Neural progenitor cell (in vitro differentiated cells): ENCODE measurements around the gene TMEM242. TPM values are rescaled to one million over a fixed set of nuclear protein-coding genes. Genes with fewer than 3 reads are reported as not detected.

ENCODE experiments used
- DNase-seq: peaks from one replicate; pipeline ENCODE4 v3.0.0-alpha.2; 2016; ENCODE audit warnings: low spot score
- H2AFZ ChIP-seq: fragments of 200-600 bp; sonication (generic); replicated peaks from 2 replicates; pipeline ENCODE4 v1.6.1; 2016; ENCODE audit warnings: antibody characterized with exemption
- H3F3A ChIP-seq: fragments of 200-600 bp; sonication (generic); 2 replicates; pipeline ENCODE4 v1.6.1; 2016; ENCODE audit warnings: antibody characterized with exemption, low read depth
- H3K27ac ChIP-seq: fragments of 200-600 bp; sonication (generic); 2 replicates; pipeline ENCODE4 v1.5.1; 2016; ENCODE audit warnings: mild to moderate bottlenecking
- H3K27me3 ChIP-seq: fragments of 200-600 bp; sonication (generic); 2 replicates; pipeline ENCODE4 v1.6.1; 2016; ENCODE audit warnings: mild to moderate bottlenecking, moderate library complexity
- H3K36me3 ChIP-seq: fragments of 200-600 bp; sonication (generic); 2 replicates; pipeline ENCODE4 v1.5.1; 2016
- H3K4me1 ChIP-seq: fragments of 200-600 bp; sonication (generic); 2 replicates; pipeline ENCODE4 v1.6.1; 2016; ENCODE audit warnings: mixed run types
- H3K4me2 ChIP-seq: fragments of 200-600 bp; sonication (generic); 2 replicates; pipeline ENCODE4 v1.6.1; 2016
- H3K4me3 ChIP-seq: fragments of 200-600 bp; sonication (generic); 2 replicates; pipeline ENCODE4 v1.5.1; 2016
- H3K79me2 ChIP-seq: fragments of 200-600 bp; sonication (generic); 2 replicates; pipeline ENCODE4 v1.6.1; 2016; ENCODE audit warnings: low read depth
- H3K9ac ChIP-seq: fragments of 200-600 bp; sonication (generic); 2 replicates; pipeline ENCODE4 v1.6.1; 2016
- H3K9me3 ChIP-seq: fragments of 200-600 bp; sonication (generic); 2 replicates; pipeline ENCODE4 v1.5.1; 2016; ENCODE audit warnings: low read depth
- H4K20me1 ChIP-seq: fragments of 200-600 bp; sonication (generic); 2 replicates; pipeline ENCODE4 v1.6.1; 2016; ENCODE audit warnings: low read depth
- H3K27ac Mint-ChIP-seq: 3 replicates; pipeline ENCODE4 v1.8.0; 2021; ENCODE audit warnings: mixed read lengths
- H3K27me3 Mint-ChIP-seq: 2 replicates; pipeline ENCODE4 v1.8.0; 2022; ENCODE audit warnings: low read depth, mild to moderate bottlenecking, inconsistent platforms, moderate library complexity, mixed read lengths; ENCODE audit not compliant: insufficient read depth
- H3K36me3 Mint-ChIP-seq: 3 replicates; pipeline ENCODE4 v1.8.0; 2021; ENCODE audit warnings: mixed read lengths
- H3K4me1 Mint-ChIP-seq: 3 replicates; pipeline ENCODE4 v1.8.0; 2021; ENCODE audit warnings: mixed read lengths
- H3K4me3 Mint-ChIP-seq: 3 replicates; pipeline ENCODE4 v1.8.0; 2021; ENCODE audit warnings: mild to moderate bottlenecking, moderate library complexity, mixed read lengths
- H3K9me3 Mint-ChIP-seq: 3 replicates; pipeline ENCODE4 v1.8.0; 2020; ENCODE audit warnings: mixed read lengths
- EZH2 ChIP-seq: fragments of 200-600 bp; sonication (generic); IDR thresholded peaks from 2 replicates; pipeline ENCODE4 v1.6.1; 2017; ENCODE audit warnings: antibody characterized with exemption, mild to moderate bottlenecking, moderate library complexity
- EZH2phosphoT487 ChIP-seq: fragments of 200-600 bp; sonication (generic); IDR thresholded peaks from 2 replicates; pipeline ENCODE4 v1.6.1; 2017; ENCODE audit warnings: antibody characterized with exemption
- total RNA-seq: library from RNA; depleted of rRNA; stranded (reverse); fragments of >200 nt; gene quantifications from 2 replicates; pipeline ENCODE4 v1.2.3, GENCODE V29; 2015; ENCODE audit warnings: low replicate concordance
- TF ChIP-seq, protein P1 (sequence below): fragments of 200-600 bp; sonication (generic); IDR thresholded peaks from 2 replicates; pipeline ENCODE4 v1.5.1; 2017; ENCODE audit warnings: antibody characterized with exemption, mild to moderate bottlenecking

The TMEM242 gene
- total RNA-seq, 1 donor from 2014 or later = 9.9 TPM

GRCh38 chr6:157300006-157300405, 23.3 kb downstream of the TMEM242 start:
- no peak for TF ChIP-seq EZH2
- TF ChIP-seq EZH2phosphoT487 = no peak
- Histone ChIP-seq H3K27me3 (no peaks in the 10 kb centered on the region), H3K9ac (no peak overlapping the region), H3K79me2 (no peaks in the 10 kb centered on the region), H3K4me2 (no peak overlapping the region), H3K9me3 (no peaks in the 10 kb centered on the region), H3K4me1 (no peaks in the 10 kb centered on the region), H4K20me1 (peaks cover 11% of the 10 kb centered on the region), H3K27ac (no peak overlapping the region), H2AFZ (no peak overlapping the region), H3F3A (no peaks in the 10 kb centered on the region), H3K4me3 (no peak overlapping the region), H3K36me3 (no peaks in the 10 kb centered on the region)
- H3K36me3 Mint-ChIP-seq = peaks cover 2% of the 10 kb centered on the region
- H3K9me3 Mint-ChIP-seq = no peaks in the 10 kb centered on the region
- H3K27ac Mint-ChIP-seq = no peak overlapping the region
- no peak for DNase-seq
- H3K4me1 Mint-ChIP-seq = no peaks in the 10 kb centered on the region
- no peak overlapping the region for H3K4me3 Mint-ChIP-seq
- no peaks in the 10 kb centered on the region for H3K27me3 Mint-ChIP-seq

DNA sequence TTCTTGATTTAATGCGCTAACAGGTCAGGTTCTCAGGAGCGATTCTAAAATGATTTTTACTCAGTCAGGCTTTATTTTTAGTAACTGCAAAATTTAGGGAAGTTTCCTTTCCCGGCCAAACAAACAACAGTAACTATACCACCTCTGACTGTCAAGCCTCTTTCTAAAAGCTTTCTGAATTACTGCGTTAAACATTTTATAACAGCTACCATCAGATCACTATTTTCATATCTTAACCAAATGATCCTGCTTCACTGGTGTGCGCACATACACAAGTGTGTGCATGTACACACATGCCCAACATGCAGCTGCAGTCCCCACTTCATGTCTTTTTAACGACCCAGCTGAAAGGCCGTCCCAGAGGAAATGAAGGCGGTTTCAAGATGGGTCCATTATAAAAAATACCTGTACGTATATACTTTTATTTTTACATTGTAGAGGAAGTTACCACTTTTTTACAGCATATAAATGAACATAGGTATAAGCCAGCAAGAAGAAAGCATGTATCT, 25.0 kb downstream of the TMEM242 start:
- peaks cover 2% of the 10 kb centered on the region for H3K36me3 Mint-ChIP-seq
- Histone ChIP-seq H3K36me3 (no peaks in the 10 kb centered on the region), H3K27ac (no peak overlapping the region), H3K9ac (no peak overlapping the region), H3K79me2 (peaks cover 3% of the 10 kb centered on the region), H3F3A (no peaks in the 10 kb centered on the region), H3K4me3 (no peak overlapping the region), H3K27me3 (no peaks in the 10 kb centered on the region), H4K20me1 (peaks cover under 1% of the 10 kb centered on the region), H3K9me3 (no peaks in the 10 kb centered on the region), H2AFZ (no peak overlapping the region), H3K4me2 (no peak overlapping the region), H3K4me1 (no peaks in the 10 kb centered on the region)
- no peak for TF ChIP-seq EZH2
- TF ChIP-seq, protein P1, sequence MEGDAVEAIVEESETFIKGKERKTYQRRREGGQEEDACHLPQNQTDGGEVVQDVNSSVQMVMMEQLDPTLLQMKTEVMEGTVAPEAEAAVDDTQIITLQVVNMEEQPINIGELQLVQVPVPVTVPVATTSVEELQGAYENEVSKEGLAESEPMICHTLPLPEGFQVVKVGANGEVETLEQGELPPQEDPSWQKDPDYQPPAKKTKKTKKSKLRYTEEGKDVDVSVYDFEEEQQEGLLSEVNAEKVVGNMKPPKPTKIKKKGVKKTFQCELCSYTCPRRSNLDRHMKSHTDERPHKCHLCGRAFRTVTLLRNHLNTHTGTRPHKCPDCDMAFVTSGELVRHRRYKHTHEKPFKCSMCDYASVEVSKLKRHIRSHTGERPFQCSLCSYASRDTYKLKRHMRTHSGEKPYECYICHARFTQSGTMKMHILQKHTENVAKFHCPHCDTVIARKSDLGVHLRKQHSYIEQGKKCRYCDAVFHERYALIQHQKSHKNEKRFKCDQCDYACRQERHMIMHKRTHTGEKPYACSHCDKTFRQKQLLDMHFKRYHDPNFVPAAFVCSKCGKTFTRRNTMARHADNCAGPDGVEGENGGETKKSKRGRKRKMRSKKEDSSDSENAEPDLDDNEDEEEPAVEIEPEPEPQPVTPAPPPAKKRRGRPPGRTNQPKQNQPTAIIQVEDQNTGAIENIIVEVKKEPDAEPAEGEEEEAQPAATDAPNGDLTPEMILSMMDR = no peak
- no peak for TF ChIP-seq EZH2phosphoT487
- H3K4me3 Mint-ChIP-seq = no peak overlapping the region
- no peaks in the 10 kb centered on the region for H3K27me3 Mint-ChIP-seq
- no peak overlapping the region for H3K27ac Mint-ChIP-seq
- no peak for DNase-seq
- no peaks in the 10 kb centered on the region for H3K9me3 Mint-ChIP-seq
- H3K4me1 Mint-ChIP-seq = no peaks in the 10 kb centered on the region

DNA sequence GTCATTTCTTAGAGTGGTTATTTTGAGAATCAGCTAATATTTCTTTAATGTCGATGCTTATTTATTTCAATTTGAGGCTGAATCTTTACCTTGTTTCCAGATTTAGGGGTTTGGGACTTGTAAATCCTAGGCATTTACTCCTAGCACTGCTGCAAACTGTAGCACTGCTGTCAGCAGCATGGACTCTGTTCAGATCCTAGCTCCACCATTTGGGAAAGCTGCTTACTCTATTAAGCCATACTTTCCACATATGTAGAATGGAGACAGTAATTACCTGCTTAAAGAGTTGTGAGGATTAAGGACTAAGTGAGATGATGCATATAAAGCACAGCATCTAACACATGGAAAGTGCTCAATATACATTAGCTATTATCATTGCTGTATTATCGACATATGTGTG, 28.7 kb downstream of the TMEM242 start:
- Histone ChIP-seq H3K4me3 (no peak overlapping the region), H4K20me1 (no peaks in the 10 kb centered on the region), H3K27me3 (no peaks in the 10 kb centered on the region), H3K4me2 (no peak overlapping the region), H3K4me1 (peaks cover 21% of the 10 kb centered on the region), H3K9ac (no peak overlapping the region), H3K9me3 (no peaks in the 10 kb centered on the region), H3K27ac (no peak overlapping the region), H3K36me3 (no peaks in the 10 kb centered on the region), H3K79me2 (peaks cover 3% of the 10 kb centered on the region), H3F3A (peaks cover 12% of the 10 kb centered on the region), H2AFZ (no peak overlapping the region)
- H3K27me3 Mint-ChIP-seq = peaks cover 2% of the 10 kb centered on the region
- H3K27ac Mint-ChIP-seq = no peak overlapping the region
- peaks cover 8% of the 10 kb centered on the region for H3K36me3 Mint-ChIP-seq
- no peaks in the 10 kb centered on the region for H3K4me1 Mint-ChIP-seq
- no peak for DNase-seq
- TF ChIP-seq EZH2 (no peak), EZH2phosphoT487 (no peak)
- TF ChIP-seq, protein P1 = no peak
- H3K4me3 Mint-ChIP-seq = no peak overlapping the region
- no peaks in the 10 kb centered on the region for H3K9me3 Mint-ChIP-seq

DNA sequence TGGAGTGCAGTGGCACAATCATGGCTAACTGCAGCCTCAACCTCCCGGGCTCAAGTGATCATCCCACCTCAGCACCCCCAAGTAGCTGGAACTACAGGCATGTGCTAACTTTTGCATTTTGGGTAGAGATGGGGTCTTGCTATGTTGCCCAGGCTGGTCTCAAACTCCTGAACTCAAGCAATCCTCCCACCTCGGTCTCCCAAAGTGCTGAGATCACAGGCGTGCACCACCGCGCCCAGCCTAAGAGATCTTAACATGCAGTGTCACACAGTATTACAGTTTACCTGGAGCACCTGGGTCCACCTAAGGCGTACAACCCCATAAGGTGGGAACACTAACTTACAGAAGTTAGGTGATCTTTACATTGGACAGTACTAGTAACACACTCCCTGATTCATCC, 29.5 kb downstream of the TMEM242 start:
- Histone ChIP-seq H3K27ac (no peak overlapping the region), H3K79me2 (peaks cover 3% of the 10 kb centered on the region), H3K9ac (no peak overlapping the region), H4K20me1 (no peaks in the 10 kb centered on the region), H3K9me3 (no peaks in the 10 kb centered on the region), H2AFZ (no peak overlapping the region), H3F3A (peaks cover 12% of the 10 kb centered on the region), H3K36me3 (no peaks in the 10 kb centered on the region), H3K4me2 (no peak overlapping the region), H3K4me3 (no peak overlapping the region), H3K27me3 (no peaks in the 10 kb centered on the region), H3K4me1 (peaks cover 21% of the 10 kb centered on the region)
- Mint-ChIP-seq H3K36me3 (peaks cover 8% of the 10 kb centered on the region), H3K27ac (no peak overlapping the region), H3K4me1 (no peaks in the 10 kb centered on the region), H3K9me3 (no peaks in the 10 kb centered on the region), H3K4me3 (no peak overlapping the region), H3K27me3 (peaks cover 2% of the 10 kb centered on the region)
- TF ChIP-seq EZH2 (no peak), EZH2phosphoT487 (no peak)
- no peak for DNase-seq
